CD4-positive, CD25-positive, alpha-beta regulatory T cell (primary cell): ENCODE results near the gene BRI3. TPM values are rescaled to one million over a fixed set of nuclear protein-coding genes. Genes with fewer than 3 reads are reported as not detected.
"Not testable (repeated sequence)": the region's sequence is repeated elsewhere in the genome, so short reads cannot be mapped to it uniquely, and the experiment has no call there.

Source experiments
- ATAC-seq, 2 donors: fragments of 150-1000 bp; cut with Tn5 transposase; one replicate each; pipeline ENCODE4 v1.10.0; 2021; ENCODE audit warnings: low read depth in 2 of 2, moderate number of reproducible peaks in 2 of 2, moderate library complexity in 1 of 2
- DNase-seq, 3 donors: peaks; one replicate each; pipeline versions ENCODE4 v3.0.0 to v3.0.0-alpha.2; 2012 to 2022; ENCODE audit warnings: mixed read lengths in 1 of 3
- H3K27ac ChIP-seq: one replicate; pipeline ENCODE4 v1.7.0; 2013; ENCODE audit warnings: mild to moderate bottlenecking, low read length; ENCODE audit not compliant: insufficient read depth, poor library complexity, severe bottlenecking
- H3K27me3 ChIP-seq: one replicate; pipeline ENCODE4 v1.7.0; 2013; ENCODE audit warnings: low read length; ENCODE audit not compliant: control insufficient read depth, insufficient read depth
- H3K36me3 ChIP-seq: one replicate; pipeline ENCODE4 v1.7.0; 2013; ENCODE audit warnings: mild to moderate bottlenecking, low read length, moderate library complexity; ENCODE audit not compliant: control insufficient read depth, insufficient read depth
- H3K4me1 ChIP-seq: 2 replicates; pipeline ENCODE4 v1.7.0; 2013; ENCODE audit warnings: mild to moderate bottlenecking, low read length; ENCODE audit not compliant: insufficient read depth, control insufficient read depth, poor library complexity, severe bottlenecking
- H3K4me3 ChIP-seq: one replicate; pipeline ENCODE4 v1.7.0; 2013; ENCODE audit warnings: low read depth, mild to moderate bottlenecking, low read length, moderate library complexity
- H3K9me3 ChIP-seq, 2 experiments: 1 replicate in 1 of 2; 2 replicates in 1 of 2; pipeline ENCODE4 v1.7.0; 2013; ENCODE audit warnings: low read length in 2 of 2, mild to moderate bottlenecking in 1 of 2, moderate library complexity in 1 of 2; ENCODE audit not compliant: control insufficient read depth in 2 of 2
- H3K27ac Mint-ChIP-seq, 3 donors: one replicate each; pipeline ENCODE4 v1.8.0; 2020 to 2022; ENCODE audit warnings: mild to moderate bottlenecking in 3 of 3, mixed read lengths in 3 of 3, moderate library complexity in 2 of 3
- H3K27me3 Mint-ChIP-seq: one replicate; pipeline ENCODE4 v1.8.0; 2022; ENCODE audit warnings: mild to moderate bottlenecking, mixed read lengths
- H3K36me3 Mint-ChIP-seq: one replicate; pipeline ENCODE4 v1.8.0; 2020; ENCODE audit warnings: mixed read lengths
- H3K4me1 Mint-ChIP-seq, 4 donors: one replicate each; pipeline ENCODE4 v1.8.0; 2020 to 2022; ENCODE audit warnings: mixed read lengths in 4 of 4, mild to moderate bottlenecking in 1 of 4
- H3K4me3 Mint-ChIP-seq, 4 donors: one replicate each; pipeline ENCODE4 v1.8.0; 2020 to 2022; ENCODE audit warnings: mild to moderate bottlenecking in 4 of 4, mixed read lengths in 4 of 4, moderate library complexity in 3 of 4
- H3K9me3 Mint-ChIP-seq, 7 donors: one replicate each; pipeline ENCODE4 v1.8.0; 2020 to 2022; ENCODE audit warnings: mixed read lengths in 7 of 7, mild to moderate bottlenecking in 3 of 7, moderate library complexity in 2 of 7
- polyA plus RNA-seq, 4 donors: library from polyadenylated mRNA; unstranded; fragments of 300-500 nt; fragmentation: Illumina TruSeq; gene quantifications; one replicate each; pipeline ENCODE4 v1.2.3, GENCODE V29; 2021
- total RNA-seq: library from RNA; stranded (reverse); gene quantifications from one replicate; pipeline ENCODE4 v1.2.3, GENCODE V29; 2022

BRI3 gene
- total and polyA plus RNA-seq, 5 donors from 2014 or later = 15.6 to 55.9 (median 16.4) TPM

- H3K9me3 Mint-ChIP-seq = peaks cover 0 to 2% (median 0%) of the 10 kb centered on the region in 7 donors
- H3K27me3 Mint-ChIP-seq = no peaks in the 10 kb centered on the region
- Histone ChIP-seq H3K27ac (no peak overlapping the region), H3K9me3 (no peaks in the 10 kb centered on the region), H3K36me3 (no peaks in the 10 kb centered on the region), H3K27me3 (no peaks in the 10 kb centered on the region), H3K4me3 (no peak overlapping the region), H3K4me1 (no peaks in the 10 kb centered on the region)
- no peak for ATAC-seq
- no peak overlapping the region for H3K4me3 Mint-ChIP-seq
- H3K4me1 Mint-ChIP-seq = no peaks in the 10 kb centered on the region
- H3K27ac Mint-ChIP-seq = no peak overlapping the region
- no peak for DNase-seq
- H3K36me3 Mint-ChIP-seq = peaks cover 7% of the 10 kb centered on the region
Measured at GRCh38 chr7:98305951-98306535, 24.6 kb downstream of the BRI3 start.

GRCh38 chr7:98307971-98308466 is 26.5 kb downstream of the BRI3 start:
- no peak overlapping the region for H3K27ac Mint-ChIP-seq
- H3K4me3 ChIP-seq = no peak overlapping the region
- no peak overlapping the region for H3K27ac ChIP-seq
- H3K4me1 ChIP-seq = no peaks in the 10 kb centered on the region
- no peak for ATAC-seq
- H3K27me3 Mint-ChIP-seq = no peaks in the 10 kb centered on the region
- H3K36me3 ChIP-seq = no peaks in the 10 kb centered on the region
- no peaks in the 10 kb centered on the region for H3K27me3 ChIP-seq
- H3K4me3 Mint-ChIP-seq = no peak overlapping the region
- no peaks in the 10 kb centered on the region for H3K9me3 ChIP-seq
- no peaks in the 10 kb centered on the region for H3K4me1 Mint-ChIP-seq
- H3K36me3 Mint-ChIP-seq = peaks cover 11% of the 10 kb centered on the region
- peaks cover 0 to 2% (median 0%) of the 10 kb centered on the region in 7 donors for H3K9me3 Mint-ChIP-seq
- no peak for DNase-seq

DNA sequence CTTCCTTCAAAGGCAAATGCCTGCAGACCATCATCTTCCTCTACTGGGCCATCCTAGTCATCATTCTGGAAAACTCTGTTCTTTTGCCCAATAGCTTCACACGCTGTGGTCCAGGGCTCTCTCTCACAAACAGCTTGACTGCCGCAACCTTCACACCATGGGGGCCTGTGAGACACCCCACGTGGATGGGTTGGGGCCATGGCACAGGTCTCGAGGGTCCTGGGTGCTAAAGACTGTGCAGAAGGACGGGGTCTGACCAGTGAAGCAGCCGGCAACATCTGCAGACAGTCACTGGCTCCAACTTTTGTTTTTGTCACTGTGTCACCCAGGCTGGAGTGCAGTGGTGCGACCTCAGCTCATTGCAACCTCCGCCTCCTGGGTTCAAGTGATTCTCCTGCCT is 28.1 kb downstream of the BRI3 start:
- no peak overlapping the region for H3K4me3 Mint-ChIP-seq

DNA sequence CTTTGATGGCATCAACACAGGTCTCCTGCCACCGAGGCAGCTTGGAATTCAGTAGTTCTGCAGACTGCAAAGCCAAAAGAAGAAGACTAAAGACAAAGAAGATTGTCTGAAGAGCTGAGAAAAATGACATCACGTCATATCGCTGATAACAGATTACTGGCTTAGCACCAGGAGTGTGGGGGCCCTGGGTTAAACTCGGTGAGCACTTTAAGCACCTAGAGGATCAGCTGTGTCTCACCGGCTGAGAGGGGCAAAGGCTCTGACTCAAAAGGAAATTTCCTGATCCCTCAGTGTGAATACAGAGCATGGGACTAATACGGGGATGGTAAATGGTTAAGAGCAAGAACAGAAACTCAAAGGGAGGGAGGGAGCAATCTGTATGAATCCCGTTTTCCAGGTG is 30.7 kb downstream of the BRI3 start:
- no peak overlapping the region for H3K27ac Mint-ChIP-seq
- H3K9me3 Mint-ChIP-seq = no peaks in the 10 kb centered on the region
- H3K4me1 Mint-ChIP-seq = no peaks in the 10 kb centered on the region
- Histone ChIP-seq H3K4me3 (no peak overlapping the region), H3K27ac (no peak overlapping the region), H3K36me3 (no peaks in the 10 kb centered on the region), H3K4me1 (no peaks in the 10 kb centered on the region), H3K9me3 (no peaks in the 10 kb centered on the region), H3K27me3 (no peaks in the 10 kb centered on the region)
- H3K27me3 Mint-ChIP-seq = no peaks in the 10 kb centered on the region
- ATAC-seq (no peak), DNase-seq (no peak)
- H3K36me3 Mint-ChIP-seq = peaks cover 17% of the 10 kb centered on the region
- H3K4me3 Mint-ChIP-seq = no peak overlapping the region

More for the DNA sequence above, 28.1 kb downstream of the BRI3 start:
- Histone ChIP-seq H3K27ac (no peak overlapping the region), H3K4me3 (no peak overlapping the region), H3K9me3 (no peaks in the 10 kb centered on the region), H3K36me3 (no peaks in the 10 kb centered on the region), H3K4me1 (no peaks in the 10 kb centered on the region), H3K27me3 (no peaks in the 10 kb centered on the region)
- DNase-seq (no peak), ATAC-seq (no peak)
- no peaks in the 10 kb centered on the region for H3K4me1 Mint-ChIP-seq
- H3K9me3 Mint-ChIP-seq = peaks cover 0 to 2% (median 0%) of the 10 kb centered on the region in 7 donors
- no peaks in the 10 kb centered on the region for H3K27me3 Mint-ChIP-seq
- H3K36me3 Mint-ChIP-seq = peaks cover 14% of the 10 kb centered on the region
- no peak overlapping the region for H3K27ac Mint-ChIP-seq

- H3K4me1 ChIP-seq = no peaks in the 10 kb centered on the region
- no peaks in the 10 kb centered on the region for H3K27me3 Mint-ChIP-seq
- no peak overlapping the region for H3K4me3 ChIP-seq
- no peak overlapping the region for H3K27ac Mint-ChIP-seq
- no peaks in the 10 kb centered on the region for H3K9me3 ChIP-seq
- no peak overlapping the region for H3K27ac ChIP-seq
- H3K9me3 Mint-ChIP-seq = peaks cover 0 to 3% (median 0%) of the 10 kb centered on the region in 7 donors
- H3K4me3 Mint-ChIP-seq = no peak overlapping the region
- H3K36me3 ChIP-seq = no peaks in the 10 kb centered on the region
- DNase-seq (no peak), ATAC-seq (no peak)
- H3K27me3 ChIP-seq = no peaks in the 10 kb centered on the region
- H3K4me1 Mint-ChIP-seq = no peaks in the 10 kb centered on the region
- H3K36me3 Mint-ChIP-seq = peaks cover 10% of the 10 kb centered on the region
Measured at GRCh38 chr7:98314469-98314868, 33.0 kb downstream of the BRI3 start.

DNA sequence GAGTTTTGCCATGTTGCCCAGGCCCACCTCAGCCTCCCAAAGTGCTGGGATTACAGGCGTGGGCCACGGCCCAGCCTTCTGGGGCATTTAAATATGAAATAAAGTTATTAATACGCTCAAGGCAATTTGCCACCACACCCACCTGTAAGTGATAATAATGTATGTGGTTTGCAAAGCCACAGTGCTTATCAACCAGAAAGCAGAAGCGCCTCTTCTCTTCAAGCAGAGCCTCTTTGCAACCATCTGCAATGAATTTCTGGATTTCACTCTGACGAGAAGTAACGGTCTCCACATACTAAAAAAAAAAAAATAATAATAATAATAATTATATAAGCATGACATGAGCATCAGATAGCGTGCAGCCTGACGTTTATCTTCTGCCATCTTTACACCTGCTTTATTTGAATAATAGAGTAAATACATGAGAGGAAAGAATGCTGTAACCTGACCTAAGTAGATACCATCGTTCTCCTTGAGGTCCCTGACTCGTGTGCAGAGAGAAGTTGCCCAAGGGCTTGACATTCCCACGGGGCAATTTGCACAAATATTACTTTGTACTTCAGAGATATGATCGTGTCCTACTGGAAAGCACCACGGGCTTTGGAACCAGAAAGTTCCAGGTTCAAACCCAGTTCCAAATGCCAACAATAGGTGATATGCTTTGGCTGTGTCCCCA is 34.0 kb downstream of the BRI3 start:
- H3K36me3 Mint-ChIP-seq = peaks cover 10% of the 10 kb centered on the region
- no peaks in the 10 kb centered on the region for H3K4me1 ChIP-seq
- ATAC-seq (no peak), DNase-seq (no peak)
- no peaks in the 10 kb centered on the region for H3K36me3 ChIP-seq
- no peaks in the 10 kb centered on the region for H3K4me1 Mint-ChIP-seq
- no peaks in the 10 kb centered on the region for H3K27me3 ChIP-seq
- no peak overlapping the region for H3K4me3 Mint-ChIP-seq
- H3K9me3 ChIP-seq = no peaks in the 10 kb centered on the region
- H3K4me3 ChIP-seq = no peak overlapping the region
- no peak overlapping the region for H3K27ac ChIP-seq
- H3K27me3 Mint-ChIP-seq = no peaks in the 10 kb centered on the region
- H3K27ac Mint-ChIP-seq = no peak overlapping the region
- peaks cover 0 to 3% (median 0%) of the 10 kb centered on the region in 7 donors for H3K9me3 Mint-ChIP-seq

GRCh38 chr7:98315994-98316527 is 34.6 kb downstream of the BRI3 start:
- not testable (repeated sequence) for H3K9me3 Mint-ChIP-seq, H3K4me1 Mint-ChIP-seq, ATAC-seq, H3K4me3 Mint-ChIP-seq, H3K27me3 ChIP-seq, DNase-seq, H3K27ac ChIP-seq, H3K36me3 ChIP-seq, H3K9me3 ChIP-seq, H3K27ac Mint-ChIP-seq, H3K4me3 ChIP-seq, H3K4me1 ChIP-seq, H3K27me3 Mint-ChIP-seq
- peaks cover 10% of the 10 kb centered on the region for H3K36me3 Mint-ChIP-seq
